GM19239 (cell line): ENCODE results near the gene TARP.
"Not testable (repeated sequence)": the region's sequence is repeated elsewhere in the genome, so short reads cannot be mapped to it uniquely, and the experiment has no call there.

Experiments
- DNase-seq: peaks from one replicate; pipeline ENCODE4 v3.0.0; 2011; ENCODE audit warnings: low spot score; ENCODE audit not compliant: insufficient read length
- FAIRE-seq: peaks from 2 replicates; lab custom pipeline; 2011; peaks lifted over from hg19 to GRCh38; lab: Jason Lieb, UNC

Gene TARP

GRCh38 chr7:38265958-38266357 lies 7.5 kb downstream of the TARP start:
- FAIRE-seq, DNase-seq: not testable (repeated sequence)

- not testable (repeated sequence) for FAIRE-seq, DNase-seq
Measured at GRCh38 chr7:38264602-38265001, 8.8 kb downstream of the TARP start.

- DNase-seq, FAIRE-seq: not testable (repeated sequence)
Measured at GRCh38 chr7:38263274-38263673, 10.2 kb downstream of the TARP start.

DNA sequence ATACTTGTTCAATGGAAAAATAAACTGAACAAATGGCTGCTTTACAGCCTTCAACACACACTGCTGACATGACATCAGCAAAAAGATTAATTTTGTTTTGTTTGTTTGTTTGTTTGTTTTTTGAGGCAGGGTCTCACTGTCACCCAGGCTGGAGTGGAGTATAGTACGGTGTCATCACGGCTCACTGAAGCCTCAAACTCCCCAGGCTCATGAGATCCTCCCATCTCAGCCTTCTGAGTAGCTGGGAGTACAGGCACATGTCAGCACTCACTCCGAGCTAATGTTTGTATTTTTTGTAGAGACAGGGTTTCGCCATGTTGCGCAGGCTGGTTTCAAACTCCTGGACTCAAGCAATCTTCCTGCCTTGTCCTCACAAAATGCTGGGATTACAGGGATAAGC lies 10.9 kb downstream of the TARP start:
- no peak for DNase-seq
- no peak for FAIRE-seq

DNA sequence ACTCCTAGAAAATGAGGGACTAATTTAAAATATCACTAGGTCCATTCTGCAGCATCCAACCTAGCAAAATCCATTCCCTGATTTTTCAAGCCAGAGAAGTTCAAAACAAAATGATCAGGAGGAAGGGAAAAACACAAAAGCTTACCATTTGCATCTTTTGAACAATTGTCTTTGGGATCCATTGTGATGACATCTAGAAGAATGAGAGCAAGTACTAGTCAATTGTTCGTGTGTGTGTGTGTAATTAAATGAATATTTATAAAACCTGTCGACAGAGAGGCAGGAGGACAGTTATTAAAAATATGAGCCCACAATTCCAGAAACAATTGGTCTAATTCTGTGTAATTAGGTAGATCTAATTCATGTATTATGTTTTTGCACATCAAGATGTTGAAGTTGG lies 11.4 kb downstream of the TARP start:
- FAIRE-seq: not testable (repeated sequence)

DNA sequence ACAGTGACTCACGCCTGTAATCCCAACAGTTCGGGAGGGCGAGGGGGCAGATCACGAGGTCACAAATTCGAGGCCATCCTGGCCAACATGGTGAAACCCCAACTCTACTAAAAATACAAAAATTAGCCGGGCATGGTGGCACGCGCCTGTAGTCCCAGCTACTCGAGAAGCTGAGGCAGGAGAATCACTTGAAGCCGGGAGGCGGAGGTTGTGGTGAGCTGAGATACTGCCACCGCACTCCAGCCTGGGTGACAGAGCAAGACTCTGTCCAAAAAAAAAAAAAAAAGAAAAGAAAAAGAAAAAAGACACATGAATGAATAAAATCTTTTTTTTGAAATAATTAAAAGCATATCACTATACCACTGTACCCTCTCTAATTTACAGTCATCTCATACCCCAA lies 11.8 kb downstream of the TARP start:
- not testable (repeated sequence) for DNase-seq, FAIRE-seq

More for the DNA sequence above, 11.4 kb downstream of the TARP start:
- not testable (repeated sequence) for DNase-seq

DNA sequence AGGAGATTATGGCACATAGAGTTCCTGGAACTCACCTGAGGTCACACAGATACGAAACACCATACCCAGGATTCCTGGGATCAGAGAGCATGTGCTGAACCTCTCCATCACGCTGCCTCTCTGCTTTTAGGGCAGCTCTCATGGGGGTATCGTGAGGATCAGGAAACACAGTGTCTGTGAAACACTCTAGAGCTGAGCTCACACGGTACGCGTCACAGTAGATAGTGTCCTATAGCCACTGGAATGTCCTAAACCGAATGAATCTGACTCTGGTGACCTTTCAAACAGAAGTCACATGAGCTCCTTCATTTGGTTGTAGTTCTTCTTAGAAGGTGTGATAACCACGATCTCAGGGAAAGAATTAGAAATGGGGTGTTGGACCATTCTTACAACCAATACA lies 14.3 kb downstream of the TARP start:
- FAIRE-seq, DNase-seq: not testable (repeated sequence)

- FAIRE-seq (no peak), DNase-seq (no peak)
Measured at GRCh38 chr7:38257350-38257677, 16.1 kb downstream of the TARP start.

- not testable (repeated sequence) for DNase-seq
- FAIRE-seq: peak; percentile 67
Measured at GRCh38 chr7:38249849-38250248, 23.6 kb downstream of the TARP start.

- FAIRE-seq: no peak
Measured at GRCh38 chr7:38248069-38248567, 25.3 kb downstream of the TARP start.

DNA sequence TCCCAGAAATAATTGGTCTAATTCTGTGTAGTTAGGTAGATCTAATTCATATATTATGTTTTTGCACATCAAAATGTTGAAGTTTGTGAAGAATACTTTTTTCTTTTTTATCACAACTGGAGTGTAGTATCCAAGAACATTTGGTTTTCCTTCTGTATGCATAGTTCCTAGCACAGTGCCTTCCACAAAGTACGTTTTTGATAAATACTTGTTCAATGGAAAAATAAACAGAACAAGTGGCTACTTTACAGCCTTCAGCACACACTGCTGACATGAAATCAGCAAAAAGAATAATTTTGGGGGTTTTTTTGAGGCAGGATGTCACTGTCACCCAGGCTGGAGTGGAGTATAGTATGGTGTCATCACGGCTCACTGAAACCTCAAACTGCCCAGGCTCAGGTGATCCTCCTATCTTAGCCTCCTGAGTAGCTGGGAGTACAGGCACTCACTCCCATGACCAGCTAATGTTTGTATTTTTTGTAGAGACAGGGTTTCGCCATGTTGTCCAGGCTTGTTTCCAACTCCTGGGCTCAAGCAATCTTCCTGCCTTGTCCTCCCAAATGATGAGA lies 27.9 kb downstream of the TARP start:
- FAIRE-seq (peak; percentile 65), DNase-seq (no peak)

More at GRCh38 chr7:38248069-38248567, 25.3 kb downstream of the TARP start:
- no peak for DNase-seq

DNA sequence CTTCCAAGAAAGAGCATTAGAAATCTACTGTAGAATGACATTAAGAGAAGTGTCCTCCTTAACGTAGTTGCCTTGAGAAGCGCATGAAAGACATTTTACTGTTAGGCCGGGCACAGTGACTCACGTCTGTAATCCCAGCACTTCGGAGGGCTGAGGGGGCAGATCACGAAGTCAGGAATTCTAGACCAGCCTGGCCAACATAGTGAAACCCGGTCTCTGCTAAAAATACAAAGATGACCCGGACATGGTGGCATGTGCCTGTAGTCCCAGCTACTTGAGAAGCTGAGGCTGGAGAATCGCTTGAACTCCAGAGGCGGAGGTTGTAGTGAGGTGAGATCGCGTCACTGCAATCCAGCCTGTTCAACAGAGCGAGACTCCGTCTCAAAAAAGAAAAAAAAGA lies 28.9 kb downstream of the TARP start:
- no peak for DNase-seq
- FAIRE-seq: no peak

DNA sequence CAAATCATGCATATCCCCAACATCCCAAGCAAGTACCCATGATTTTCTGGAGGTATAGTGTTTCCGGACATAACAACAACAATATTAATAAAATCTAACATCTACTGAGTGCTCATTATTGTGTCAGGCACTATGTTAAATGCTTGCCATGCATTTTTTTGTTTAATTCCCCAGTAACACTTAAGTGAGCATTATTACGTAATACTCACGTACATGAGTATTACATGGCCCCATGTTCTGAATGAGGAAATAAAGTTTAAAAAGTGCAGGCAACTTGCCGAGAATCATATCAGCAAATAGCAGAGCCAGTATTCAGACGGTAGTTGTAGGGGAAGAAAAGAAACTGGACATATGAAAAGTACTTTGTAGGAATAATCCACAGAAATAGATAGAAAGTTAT lies 30.1 kb downstream of the TARP start:
- not testable (repeated sequence) for FAIRE-seq, DNase-seq

DNA sequence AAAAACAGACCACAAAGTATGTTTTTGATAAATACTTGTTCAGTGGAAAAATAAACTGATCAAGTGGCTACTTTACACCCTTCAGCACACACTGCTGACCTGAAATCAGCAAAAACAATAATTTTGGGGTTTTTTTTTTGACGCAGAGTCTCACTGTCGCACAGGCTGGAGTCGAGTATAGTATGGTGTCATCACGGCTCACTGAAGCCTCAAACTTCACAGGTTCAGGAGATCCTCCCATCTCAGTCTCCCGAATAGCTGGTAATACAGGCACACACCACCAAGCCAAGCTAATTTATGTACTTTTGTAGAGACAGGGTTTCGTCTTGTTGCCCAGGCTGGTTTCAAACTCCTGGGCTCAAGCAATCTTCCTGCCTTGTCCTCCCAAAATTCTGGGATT lies 30.6 kb downstream of the TARP start:
- FAIRE-seq: no peak
- no peak for DNase-seq

DNA sequence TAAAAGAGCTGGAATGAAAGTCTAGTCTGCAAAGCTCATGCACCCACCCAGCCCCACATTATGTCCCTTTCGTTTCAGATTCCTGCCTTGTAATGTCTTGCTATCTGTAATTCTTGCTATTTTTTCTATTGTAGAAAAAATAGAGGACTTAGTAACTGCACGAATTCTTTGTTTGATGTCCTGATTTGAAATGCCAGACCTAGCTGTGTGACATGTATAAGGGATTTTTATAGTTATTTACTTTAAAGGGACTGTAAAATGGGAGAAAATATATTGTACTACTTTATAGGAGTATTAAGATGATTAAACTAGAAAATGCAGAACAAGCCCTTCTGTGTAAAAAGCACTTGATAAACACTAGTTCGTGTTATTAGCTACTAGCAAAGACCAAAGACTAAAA lies 32.4 kb downstream of the TARP start:
- no peak for FAIRE-seq
- DNase-seq: no peak

DNA sequence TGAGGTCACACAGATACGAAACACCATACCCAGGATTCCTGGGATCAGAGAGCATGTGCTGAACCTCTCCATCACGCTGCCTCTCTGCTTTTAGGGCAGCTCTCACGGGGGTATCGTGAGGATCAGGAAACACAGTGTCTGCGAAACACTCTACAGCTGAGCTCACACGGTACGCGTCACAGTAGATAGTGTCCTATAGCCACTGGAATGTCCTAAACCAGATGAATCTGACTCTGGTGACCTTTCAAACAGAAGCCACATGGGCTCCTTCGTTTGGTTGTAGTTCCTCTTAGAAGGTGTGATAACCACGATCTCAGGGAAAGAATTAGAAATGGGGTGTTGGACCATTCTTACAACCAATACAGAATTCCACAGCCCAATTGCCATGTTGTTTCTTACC lies 34.3 kb downstream of the TARP start:
- DNase-seq, FAIRE-seq: not testable (repeated sequence)

- FAIRE-seq (no peak), DNase-seq (no peak)
Measured at GRCh38 chr7:38235606-38236005, 37.8 kb downstream of the TARP start.

DNA sequence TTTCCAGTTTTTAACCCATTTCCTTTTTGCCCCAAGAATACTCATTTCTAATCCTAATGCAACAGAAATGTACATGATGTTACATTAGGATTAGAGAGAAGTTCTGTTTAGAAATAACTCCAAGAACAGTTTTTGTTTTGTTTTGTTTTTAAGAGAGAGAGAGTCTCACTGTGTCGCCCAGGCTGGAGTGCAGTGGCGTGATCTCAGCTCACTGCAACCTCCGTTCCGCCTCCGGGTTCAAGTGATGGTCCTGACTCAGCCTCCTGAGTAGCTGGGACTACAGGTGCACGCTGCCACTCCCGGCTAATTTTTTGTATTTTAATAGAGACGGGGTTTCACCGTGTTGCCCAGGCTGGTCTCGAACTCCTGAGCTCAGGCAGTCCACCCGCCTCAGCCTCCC lies 38.7 kb downstream of the TARP start:
- not testable (repeated sequence) for DNase-seq, FAIRE-seq

- FAIRE-seq (peak; percentile 90), DNase-seq (peak; percentile 10)
Measured at GRCh38 chr7:38232502-38233366, 40.7 kb downstream of the TARP start.

GRCh38 chr7:38229884-38230642 lies 43.4 kb downstream of the TARP start:
- DNase-seq (no peak), FAIRE-seq (no peak)

DNA sequence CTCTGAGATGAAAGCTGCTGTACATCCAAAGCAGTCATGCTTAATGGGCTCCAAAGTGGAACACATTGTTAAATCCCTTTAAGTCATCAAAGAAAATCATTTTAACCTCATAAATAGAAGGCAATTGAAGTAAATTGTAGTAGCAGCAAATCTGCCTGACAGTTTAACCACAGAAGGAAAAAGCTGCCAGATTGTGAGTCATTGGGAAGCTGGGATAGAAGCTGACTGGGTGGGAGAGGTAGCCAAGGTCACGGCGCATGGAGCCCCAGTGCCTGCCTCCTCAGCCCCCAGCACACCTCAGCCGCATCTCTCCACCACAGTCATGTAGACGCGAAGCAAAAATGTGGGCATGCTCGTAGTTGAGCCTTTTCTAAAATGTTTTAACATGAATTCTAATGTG lies 44.0 kb downstream of the TARP start:
- FAIRE-seq: no peak
- no peak for DNase-seq
